BLaER1 treated with 17β-estradiol and CSF1 and Interleukin-3, amounts not matched to agents 10 nM and 100 nM (cell line): ENCODE results near the gene E2F1.
"Not testable (repeated sequence)": the region's sequence is repeated elsewhere in the genome, so short reads cannot be mapped to it uniquely, and the experiment has no call there.

Experiments used
- H3K27ac ChIP-seq, 11 experiments: shearing (Covaris generic); formaldehyde crosslinking; 2 replicates each; pipeline ENCODE4 v1.8.1; 2022
- H3K27me3 ChIP-seq, 11 experiments: shearing (Covaris generic); formaldehyde crosslinking; 2 replicates each; pipeline ENCODE4 v1.8.1; 2022
- H3K36me3 ChIP-seq, 11 experiments: shearing (Covaris generic); formaldehyde crosslinking; 2 replicates each; pipeline ENCODE4 v1.8.1; 2022
- H3K4me1 ChIP-seq, 10 experiments: shearing (Covaris generic); formaldehyde crosslinking; 2 replicates each; pipeline ENCODE4 v1.8.1; 2022
- H3K4me2 ChIP-seq, 11 experiments: shearing (Covaris generic); formaldehyde crosslinking; 2 replicates each; pipeline ENCODE4 v1.8.1; 2022
- H3K4me3 ChIP-seq, 10 experiments: shearing (Covaris generic); formaldehyde crosslinking; 2 replicates each; pipeline ENCODE4 v1.8.1; 2022
- H3K9ac ChIP-seq, 11 experiments: shearing (Covaris generic); formaldehyde crosslinking; 2 replicates each; pipeline ENCODE4 v1.8.1; 2022
- H3K9me3 ChIP-seq, 11 experiments: shearing (Covaris generic); formaldehyde crosslinking; replicated peaks in 1 of 11; 2 replicates each; pipeline ENCODE4 v1.8.1; 2022
- H4K20me1 ChIP-seq, 11 experiments: shearing (Covaris generic); formaldehyde crosslinking; 2 replicates each; pipeline ENCODE4 v1.8.1; 2022
- Cebpa-rat ChIP-seq, 11 experiments: shearing (Covaris generic); IDR thresholded peaks; 2 replicates each; pipeline ENCODE4 v1.8.1; 2022

The E2F1 gene

DNA sequence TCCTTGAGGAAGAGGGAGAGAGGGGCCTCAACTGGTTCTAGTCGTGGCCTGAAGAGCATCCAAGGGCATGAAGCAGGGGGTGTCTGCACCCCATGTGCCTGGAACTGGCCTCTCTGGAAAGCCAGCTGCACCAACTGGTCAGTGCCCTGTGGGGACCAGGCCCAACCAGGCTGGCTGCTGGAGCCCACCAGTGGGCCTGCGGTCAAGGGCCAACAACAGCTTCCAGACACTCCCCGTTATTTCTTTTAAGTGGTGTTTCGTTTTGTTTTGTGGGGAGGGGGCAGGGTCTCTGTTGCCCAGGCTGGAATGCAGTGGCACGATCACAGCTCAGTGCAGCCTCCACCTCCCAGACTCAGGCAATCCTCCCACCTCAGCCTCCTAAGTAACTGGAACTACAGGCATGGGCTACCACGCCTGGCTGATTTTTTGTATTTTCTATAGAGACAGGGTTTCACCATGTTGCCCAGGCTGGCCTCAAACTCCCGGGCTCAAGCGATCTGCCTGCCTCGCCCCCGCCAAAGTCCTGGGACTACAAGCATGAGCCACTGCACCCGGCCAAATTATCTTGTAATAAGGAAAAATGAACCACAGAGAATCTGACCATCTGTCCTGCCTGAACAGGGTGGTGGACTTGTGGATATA is 36.0 kb downstream of the E2F1 start:
- TF ChIP-seq Cebpa-rat (IDR thresholded peaks at IDR 0.05), result no peak
- no peak overlapping the region for H3K27ac ChIP-seq
- H3K4me2 ChIP-seq, result no peak overlapping the region
- no peak overlapping the region for H3K9ac ChIP-seq
- H3K4me3 ChIP-seq, result no peak overlapping the region
- peaks cover 0 to 45% (median 7%) of the 10 kb centered on the region in 11 experiments; a peak in 9 of 22 replicates for H4K20me1 ChIP-seq
- H3K4me1 ChIP-seq, result peaks cover 6 to 26% (median 20%) of the 10 kb centered on the region in 10 experiments; a peak in 17 of 20 replicates
- no peaks in the 10 kb centered on the region for H3K27me3 ChIP-seq
- no peaks in the 10 kb centered on the region for H3K9me3 ChIP-seq
- H3K36me3 ChIP-seq, result peaks cover 6 to 30% (median 12%) of the 10 kb centered on the region in 11 experiments

DNA sequence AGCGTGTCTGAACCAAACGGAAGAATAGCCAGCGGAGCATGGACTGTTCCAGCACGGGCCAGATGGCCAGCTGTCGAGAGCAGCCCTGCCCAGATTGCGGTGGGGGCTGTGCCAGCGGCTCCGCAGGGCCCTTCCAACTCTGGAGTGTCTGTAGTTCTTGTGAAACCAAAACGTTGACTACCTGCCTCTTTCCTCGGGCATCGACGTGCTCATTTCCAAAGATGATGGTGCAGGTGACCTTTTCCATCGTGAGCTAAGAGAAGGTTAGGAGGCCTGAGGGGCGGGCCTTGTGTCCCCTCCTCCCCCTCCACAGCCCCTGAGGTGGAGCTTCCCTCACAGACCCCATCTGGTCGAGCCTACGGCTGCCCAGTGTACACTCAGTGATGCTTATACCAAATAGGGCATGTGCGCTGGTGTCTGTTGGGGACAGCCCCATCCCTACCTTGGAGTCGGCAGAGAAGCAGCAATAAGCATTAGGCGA is 36.9 kb downstream of the E2F1 start:
- no peak overlapping the region for H3K9ac ChIP-seq

DNA sequence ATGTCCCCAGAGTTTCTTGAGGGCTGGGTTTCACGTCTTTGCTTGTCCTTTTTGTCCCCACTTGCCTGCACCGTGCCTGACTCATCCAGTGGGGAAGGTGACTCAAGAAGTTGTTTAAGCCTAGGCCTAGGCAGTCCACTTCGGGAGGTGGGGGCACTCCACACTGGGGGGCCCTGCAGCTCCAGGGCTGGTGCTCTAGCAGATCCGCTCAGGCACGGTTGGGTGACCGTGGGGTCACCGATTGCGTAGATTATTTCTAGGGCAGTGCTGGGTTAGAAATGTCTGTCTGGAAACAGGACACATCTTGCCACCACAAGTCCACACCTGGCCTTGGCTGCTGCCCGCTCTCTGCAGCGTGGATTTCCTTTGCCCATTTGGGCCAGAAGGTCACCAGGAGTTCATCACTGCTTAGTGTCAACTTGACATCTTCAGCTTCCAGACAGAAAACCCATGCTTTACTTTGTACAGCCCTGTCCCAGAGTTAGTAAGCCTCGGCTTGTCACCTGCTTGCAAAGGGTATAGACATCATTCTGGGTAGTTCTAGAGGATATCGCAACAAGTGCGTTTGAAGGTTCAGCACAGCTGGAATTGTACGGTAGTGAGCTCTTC is 37.7 kb downstream of the E2F1 start:
- Histone ChIP-seq H3K4me3 (no peak overlapping the region), H3K27ac (no peak overlapping the region), H3K36me3 (peaks cover 20 to 45% (median 26%) of the 10 kb centered on the region in 11 experiments), H3K4me1 (peaks cover 4 to 26% (median 20%) of the 10 kb centered on the region in 10 experiments; a peak in 17 of 20 replicates), H3K9me3 (no peaks in the 10 kb centered on the region), H3K4me2 (peak overlapping the region in 8 of 11 experiments; percentile 33 to 52 (median 38); a peak in 16 of 22 replicates), H3K9ac (no peak overlapping the region), H3K27me3 (no peaks in the 10 kb centered on the region), H4K20me1 (peaks cover 0 to 45% (median 12%) of the 10 kb centered on the region in 11 experiments; a peak in 9 of 22 replicates)
- TF ChIP-seq Cebpa-rat (IDR thresholded peaks at IDR 0.05), result no peak

More for the DNA sequence above, 36.9 kb downstream of the E2F1 start:
- no peak for TF ChIP-seq Cebpa-rat (IDR thresholded peaks at IDR 0.05)
- Histone ChIP-seq H3K27me3 (no peaks in the 10 kb centered on the region), H3K9me3 (no peaks in the 10 kb centered on the region), H3K4me2 (peak overlapping the region in 4 of 11 experiments; percentile 33 to 52 (median 34); a peak in 4 of 22 replicates), H3K4me1 (peaks cover 6 to 26% (median 20%) of the 10 kb centered on the region in 10 experiments; a peak in 17 of 20 replicates), H4K20me1 (peaks cover 0 to 50% (median 12%) of the 10 kb centered on the region in 11 experiments; a peak in 9 of 22 replicates), H3K4me3 (no peak overlapping the region), H3K27ac (no peak overlapping the region), H3K36me3 (peaks cover 16 to 40% (median 22%) of the 10 kb centered on the region in 11 experiments)

DNA sequence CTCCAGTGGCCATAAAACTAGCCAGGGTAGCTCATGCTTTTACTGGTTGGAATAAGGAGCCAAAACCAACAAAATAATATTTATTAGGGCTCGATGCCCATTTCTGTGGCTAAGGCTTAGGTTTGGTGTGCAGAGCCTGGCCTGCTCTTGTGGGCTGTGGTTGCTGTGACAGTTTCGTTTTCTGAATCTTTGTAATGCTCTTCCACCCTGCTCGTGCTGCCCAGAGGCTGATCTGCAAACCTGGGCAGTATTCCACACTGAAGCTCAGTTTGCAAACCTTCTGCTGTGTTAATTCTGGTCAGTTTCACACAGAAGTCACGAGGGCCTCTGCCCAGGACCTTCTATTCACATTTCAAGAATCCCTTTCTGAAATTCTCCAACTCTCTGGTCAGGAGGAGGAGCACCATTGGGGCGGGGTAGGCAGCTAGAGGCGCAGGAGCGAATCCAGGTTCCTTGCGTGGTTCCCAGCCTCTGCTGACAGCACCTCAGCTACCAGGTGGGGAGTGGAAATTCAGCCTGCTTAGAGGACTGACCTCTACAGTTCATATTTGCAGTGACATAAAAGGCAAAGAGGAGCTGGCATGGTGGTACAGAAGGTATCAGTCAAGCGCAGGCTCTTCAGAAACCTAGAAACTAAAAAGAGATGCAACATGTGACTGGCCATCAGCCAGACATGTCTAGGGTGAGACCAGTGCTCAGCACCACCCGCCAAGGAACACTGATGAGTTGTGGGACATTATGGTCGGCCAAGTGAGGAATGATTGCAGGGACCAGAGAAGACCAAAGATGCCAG is 38.4 kb downstream of the E2F1 start:
- no peak overlapping the region for H3K27ac ChIP-seq
- H4K20me1 ChIP-seq, result peaks cover 0 to 39% (median 12%) of the 10 kb centered on the region in 11 experiments; a peak in 9 of 22 replicates
- H3K4me3 ChIP-seq, result no peak overlapping the region
- H3K9me3 ChIP-seq, result no peaks in the 10 kb centered on the region
- peak overlapping the region in 8 of 11 experiments; percentile 33 to 52 (median 38); a peak in 16 of 22 replicates for H3K4me2 ChIP-seq
- no peak for TF ChIP-seq Cebpa-rat (IDR thresholded peaks at IDR 0.05)
- peaks cover 0 to 26% (median 20%) of the 10 kb centered on the region in 10 experiments; a peak in 15 of 20 replicates for H3K4me1 ChIP-seq
- no peak overlapping the region for H3K9ac ChIP-seq
- no peaks in the 10 kb centered on the region for H3K27me3 ChIP-seq
- H3K36me3 ChIP-seq, result peaks cover 25 to 51% (median 32%) of the 10 kb centered on the region in 11 experiments

DNA sequence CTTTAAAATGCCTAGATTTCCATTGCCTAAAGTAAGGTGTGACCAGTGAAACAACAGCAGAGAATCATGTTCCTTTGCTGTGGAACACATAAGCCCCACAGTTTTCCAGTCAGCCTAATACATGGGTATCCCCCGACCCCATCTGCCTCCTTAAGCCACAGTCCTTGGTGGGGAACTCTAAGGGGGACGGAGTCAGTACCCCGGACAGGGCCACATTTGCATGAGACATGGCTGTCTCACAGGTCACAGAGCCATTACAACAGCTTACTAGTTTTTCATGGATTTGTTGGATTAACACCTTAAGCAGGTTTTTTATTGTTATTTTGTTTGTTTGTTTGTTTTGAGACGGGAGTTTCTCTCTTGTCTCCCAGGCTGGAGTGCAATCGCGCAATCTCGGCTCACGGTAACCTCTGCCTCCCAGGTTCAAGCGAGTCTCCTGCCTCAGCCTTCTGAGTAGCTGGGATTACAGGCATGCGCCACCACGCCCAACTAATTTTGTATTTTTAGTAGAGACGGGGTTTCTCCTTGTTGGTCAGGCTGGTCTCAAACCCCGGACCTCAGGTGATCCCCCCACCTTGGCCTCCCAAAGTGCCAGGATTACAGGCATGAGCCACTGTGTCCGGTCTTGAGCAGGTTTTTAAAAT is 39.1 kb downstream of the E2F1 start:
- Histone ChIP-seq H4K20me1 (peaks cover 0 to 39% (median 12%) of the 10 kb centered on the region in 11 experiments; a peak in 9 of 22 replicates), H3K4me2 (peak overlapping the region in 5 of 11 experiments; percentile 20 to 52 (median 47); a peak in 4 of 22 replicates), H3K4me1 (peaks cover 0 to 26% (median 20%) of the 10 kb centered on the region in 10 experiments; a peak in 15 of 20 replicates), H3K36me3 (peaks cover 30 to 59% (median 39%) of the 10 kb centered on the region in 11 experiments)
- H3K27me3 ChIP-seq, H3K9ac ChIP-seq, H3K4me3 ChIP-seq, H3K9me3 ChIP-seq, H3K27ac ChIP-seq: not testable (repeated sequence)

DNA sequence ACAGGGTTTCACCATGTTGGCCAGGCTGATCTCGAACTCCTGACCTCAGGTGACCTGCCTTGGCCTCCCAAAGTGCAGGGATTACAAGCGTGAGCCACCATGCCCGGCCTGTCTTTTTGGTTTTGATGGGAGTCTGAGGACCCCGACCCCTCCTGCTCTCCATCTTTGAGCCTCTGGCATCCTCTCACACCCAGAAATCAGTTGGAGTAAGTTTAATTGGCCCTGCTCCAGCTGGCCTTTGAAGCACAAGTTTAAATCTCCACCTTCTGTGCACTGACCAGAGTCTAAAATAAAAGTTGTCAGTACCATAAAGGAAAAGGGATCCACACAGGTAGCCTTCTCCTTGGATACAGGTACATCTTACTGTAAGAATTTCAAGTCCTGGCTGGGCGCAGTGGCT is 40.0 kb downstream of the E2F1 start:
- peaks cover 0 to 26% (median 20%) of the 10 kb centered on the region in 10 experiments; a peak in 15 of 20 replicates for H3K4me1 ChIP-seq
- H3K4me2 ChIP-seq, result no peak overlapping the region
- H3K9me3 ChIP-seq, result no peaks in the 10 kb centered on the region
- no peak overlapping the region for H3K9ac ChIP-seq
- H3K27ac ChIP-seq, result no peak overlapping the region
- H3K4me3 ChIP-seq, result no peak overlapping the region
- peaks cover 0 to 34% (median 12%) of the 10 kb centered on the region in 11 experiments; a peak in 9 of 22 replicates for H4K20me1 ChIP-seq
- H3K36me3 ChIP-seq, result peaks cover 37 to 68% (median 48%) of the 10 kb centered on the region in 11 experiments
- H3K27me3 ChIP-seq, result no peaks in the 10 kb centered on the region
- TF ChIP-seq Cebpa-rat (IDR thresholded peaks at IDR 0.05), result no peak

DNA sequence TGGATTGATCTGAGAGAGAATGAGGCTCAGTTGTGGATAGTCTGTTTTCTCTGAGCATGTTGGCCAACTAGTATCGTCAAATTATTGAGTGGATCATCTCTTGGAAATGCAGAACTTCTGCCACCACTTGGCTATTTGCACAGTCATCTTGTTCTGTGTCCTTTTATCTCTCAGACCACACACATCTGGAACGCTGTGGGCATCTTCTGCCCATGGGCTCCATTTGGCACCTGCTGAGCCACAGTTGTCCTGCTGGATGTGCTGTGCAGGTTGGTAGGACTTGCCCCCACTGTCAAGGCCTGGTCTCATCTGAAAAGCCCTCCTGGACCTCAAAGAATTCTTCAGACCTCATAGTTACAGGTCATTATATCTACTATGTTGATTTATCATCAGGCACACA is 40.8 kb downstream of the E2F1 start:
- Histone ChIP-seq H3K27ac (no peak overlapping the region), H4K20me1 (peaks cover 0 to 31% (median 12%) of the 10 kb centered on the region in 11 experiments; a peak in 9 of 22 replicates), H3K36me3 (peaks cover 45 to 75% (median 55%) of the 10 kb centered on the region in 11 experiments), H3K4me3 (no peak overlapping the region), H3K27me3 (no peaks in the 10 kb centered on the region), H3K9ac (no peak overlapping the region), H3K4me2 (no peak overlapping the region), H3K9me3 (no peaks in the 10 kb centered on the region), H3K4me1 (peaks cover 0 to 26% (median 20%) of the 10 kb centered on the region in 10 experiments; a peak in 15 of 20 replicates)
- no peak for TF ChIP-seq Cebpa-rat (IDR thresholded peaks at IDR 0.05)

DNA sequence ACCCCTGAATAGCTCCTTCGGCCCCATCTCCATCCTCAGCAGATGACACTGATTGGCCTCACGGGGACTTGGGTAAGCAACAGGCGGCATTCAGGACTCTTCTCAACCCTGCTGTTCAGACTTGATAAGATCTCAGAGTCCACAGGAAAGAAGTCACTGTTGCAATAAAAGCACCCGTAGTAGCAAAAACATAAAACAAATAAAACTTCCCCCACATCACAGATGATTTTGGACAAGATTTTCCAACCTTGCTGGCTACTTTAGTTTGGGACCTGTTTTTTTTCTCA is 41.2 kb downstream of the E2F1 start:
- Histone ChIP-seq H3K4me2 (no peak overlapping the region), H3K27me3 (no peaks in the 10 kb centered on the region), H3K4me1 (peaks cover 0 to 26% (median 20%) of the 10 kb centered on the region in 10 experiments; a peak in 15 of 20 replicates), H4K20me1 (peaks cover 0 to 31% (median 12%) of the 10 kb centered on the region in 11 experiments; a peak in 9 of 22 replicates), H3K9me3 (no peaks in the 10 kb centered on the region), H3K4me3 (no peak overlapping the region), H3K27ac (no peak overlapping the region), H3K36me3 (peaks cover 48 to 79% (median 59%) of the 10 kb centered on the region in 11 experiments), H3K9ac (no peak overlapping the region)
- no peak for TF ChIP-seq Cebpa-rat (IDR thresholded peaks at IDR 0.05)
